GDM1 (cell line): ENCODE data around the gene ZNF429.
"Not testable (repeated sequence)": the region's sequence is repeated elsewhere in the genome, so short reads cannot be mapped to it uniquely, and the experiment has no call there.

Experiments
- DNase-seq: peaks from one replicate; lab custom pipeline; 2025; lab: John Stamatoyannopoulos, UW

ZNF429 gene

DNA sequence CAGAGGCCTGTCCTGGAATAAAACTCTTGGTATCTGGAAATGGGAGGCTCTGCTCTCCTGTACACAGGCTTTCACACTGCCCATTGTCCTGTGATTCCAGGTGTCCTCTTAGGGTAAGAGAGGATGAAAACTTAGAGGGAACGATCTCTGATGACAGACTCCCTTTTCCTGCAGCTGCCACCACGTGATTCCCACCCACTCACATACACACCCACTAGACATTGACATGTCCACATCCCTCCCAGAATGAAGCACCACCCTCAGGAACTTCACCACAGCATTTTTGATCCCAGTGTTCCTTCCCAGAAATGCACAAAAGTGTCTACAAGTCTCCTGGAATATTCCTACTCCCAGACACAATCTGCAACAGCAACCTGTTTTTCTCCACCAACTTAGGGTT, 8.2 kb downstream of the ZNF429 start:
- DNase-seq, result no peak

DNA sequence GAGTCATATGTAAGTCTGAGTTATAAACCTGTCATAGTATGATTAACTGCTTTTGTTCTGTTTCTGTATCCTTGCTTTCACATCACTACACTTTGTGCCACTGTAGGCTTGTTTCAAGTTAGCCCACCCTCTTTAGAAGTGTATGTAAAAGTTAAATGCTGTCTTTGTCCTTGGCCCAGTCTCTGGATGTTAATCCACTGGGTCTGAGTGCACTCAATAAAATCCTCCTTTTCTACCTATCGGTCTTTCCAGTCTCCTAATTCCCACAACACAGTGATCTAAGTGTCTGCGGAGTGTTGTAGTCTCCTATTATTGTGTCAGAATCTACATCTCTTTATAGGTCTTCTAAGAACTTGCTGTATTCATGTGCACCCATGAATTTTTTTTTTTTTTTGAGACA, 14.1 kb downstream of the ZNF429 start:
- DNase-seq, result no peak

DNA sequence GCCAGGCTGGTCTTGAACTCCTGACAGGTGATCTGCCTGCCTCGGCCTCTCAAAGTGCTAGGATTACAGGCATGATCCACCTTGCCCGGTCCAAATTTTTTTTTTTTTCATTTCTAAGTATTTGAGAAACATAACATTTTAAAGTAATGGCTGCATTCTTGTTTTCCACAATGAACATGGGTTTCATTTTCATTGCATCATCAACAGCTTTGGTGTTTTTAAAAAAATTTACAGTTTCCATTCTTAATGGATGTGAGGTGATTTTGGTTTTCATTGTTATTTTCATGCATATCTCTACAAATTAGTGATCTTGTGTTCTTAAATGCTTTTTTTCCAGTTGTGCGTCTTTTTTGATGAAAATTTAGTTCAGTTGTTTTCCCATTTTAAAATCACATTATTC, 27.5 kb downstream of the ZNF429 start:
- no peak for DNase-seq

GRCh38 chr19:21536741-21537290, 31.4 kb downstream of the ZNF429 start:
- DNase-seq, result not testable (repeated sequence)

- no peak for DNase-seq
Observed at GRCh38 chr19:21559444-21559843, 54.0 kb downstream of the ZNF429 start.

- DNase-seq, result no peak
Observed at GRCh38 chr19:21564406-21564805, 59.0 kb downstream of the ZNF429 start.

DNA sequence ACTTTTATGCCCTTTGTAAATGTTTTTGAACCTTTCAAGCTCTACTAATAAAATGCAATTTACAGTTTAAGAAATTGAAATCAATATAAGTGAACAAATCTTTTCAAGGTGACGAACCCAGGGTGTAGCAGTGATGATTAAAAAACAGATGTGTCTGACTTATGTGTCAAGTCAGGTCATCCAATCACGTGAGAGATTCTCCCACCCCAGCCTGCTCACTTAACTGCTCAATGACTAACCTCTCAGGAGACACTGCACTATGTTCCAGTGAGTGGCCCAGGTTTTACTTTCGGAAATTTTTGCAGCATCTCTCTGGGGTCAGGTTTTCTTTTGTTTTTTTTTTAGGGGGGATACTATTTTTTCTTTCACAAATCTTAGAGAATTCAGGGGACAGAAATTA, 60.7 kb downstream of the ZNF429 start:
- no peak for DNase-seq

DNA sequence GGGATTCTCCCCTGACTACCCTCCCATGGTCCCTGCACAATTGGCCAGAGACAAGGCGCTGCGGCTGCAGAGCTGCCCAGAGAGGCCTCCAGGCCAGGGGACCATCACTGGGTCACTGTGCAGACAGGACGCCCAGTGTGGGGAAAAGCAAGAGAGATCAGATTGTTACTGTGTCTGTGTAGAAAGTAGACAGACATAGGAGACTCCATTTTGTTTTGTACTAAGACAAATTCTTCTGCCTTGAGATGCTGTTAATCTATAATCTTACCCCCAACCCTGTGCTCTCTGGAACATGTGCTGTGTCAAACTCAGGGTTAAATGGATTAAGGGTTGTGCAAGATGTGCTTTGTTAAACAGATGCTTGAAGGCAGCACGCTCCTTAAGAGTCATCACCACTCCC, 62.4 kb downstream of the ZNF429 start:
- DNase-seq, result not testable (repeated sequence)

DNA sequence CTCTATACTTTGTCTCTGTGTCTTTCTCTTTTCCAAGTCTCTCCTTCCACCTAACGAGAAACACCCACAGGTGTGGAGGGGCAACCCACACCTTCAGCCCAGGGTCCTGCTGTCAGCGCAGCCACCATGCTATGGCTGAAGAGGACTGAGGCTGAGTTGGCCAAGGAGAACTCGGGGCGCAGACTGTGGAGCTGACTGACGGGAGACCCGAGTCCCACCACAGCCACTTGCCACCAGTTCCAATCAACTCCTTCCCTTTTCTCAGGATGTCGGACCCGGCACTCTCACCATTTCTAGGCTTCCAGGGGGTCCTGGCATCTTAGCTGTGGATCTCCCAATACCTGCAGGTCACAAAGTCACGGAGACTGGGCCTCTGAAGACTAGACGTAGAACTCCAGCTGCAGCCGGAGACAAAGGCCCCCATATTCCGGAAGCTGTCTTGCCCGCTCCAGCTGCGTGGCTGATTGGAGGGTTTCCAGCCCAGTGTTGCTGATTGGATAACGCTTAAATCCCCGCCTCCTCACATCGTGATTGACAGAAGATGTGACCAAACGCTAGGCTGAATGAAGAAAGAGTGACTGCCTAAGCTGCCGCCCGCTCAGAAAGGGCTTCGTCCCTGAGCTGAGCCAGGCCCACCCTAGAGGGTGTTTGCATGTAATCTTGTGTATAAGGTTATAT, 63.6 kb downstream of the ZNF429 start:
- DNase-seq, result no peak

DNA sequence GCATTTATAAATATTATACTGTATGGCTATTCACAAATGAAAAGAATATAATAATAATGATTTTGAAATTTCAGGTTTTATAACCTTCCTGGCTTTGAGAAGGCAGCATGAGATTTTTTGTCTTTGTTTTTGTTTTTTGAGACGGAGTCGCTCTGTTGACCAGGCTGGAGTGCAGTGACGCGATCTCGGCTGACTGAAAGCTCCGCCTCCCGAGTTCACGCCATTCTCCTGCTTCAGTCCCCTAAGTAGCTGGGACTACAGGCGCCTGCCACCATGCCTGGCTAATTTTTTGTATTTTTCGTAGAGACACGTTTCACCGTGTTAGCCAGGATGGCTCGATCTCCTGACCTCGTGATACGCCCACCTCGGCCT, 64.1 kb downstream of the ZNF429 start:
- no peak for DNase-seq

DNA sequence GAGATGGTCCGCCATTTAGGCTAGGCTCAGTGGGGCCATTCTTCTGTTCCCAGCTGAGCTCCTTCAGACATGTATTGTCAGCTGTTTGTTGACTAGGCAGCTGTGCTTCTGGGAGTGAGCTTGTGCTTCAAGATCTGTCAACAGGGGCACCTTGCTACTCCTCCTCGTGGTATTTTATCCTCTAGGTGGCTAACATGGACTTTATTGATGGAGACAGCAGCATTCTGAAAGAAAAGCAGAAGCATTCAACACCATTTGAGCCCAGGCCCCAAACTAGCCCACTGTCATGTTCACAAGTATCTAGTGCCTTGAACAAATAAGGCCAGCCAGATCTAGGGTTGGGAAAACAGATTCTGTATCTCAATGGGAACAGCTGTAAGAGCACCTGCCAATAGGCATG, 65.9 kb downstream of the ZNF429 start:
- DNase-seq, result no peak

- DNase-seq, result no peak
Observed at GRCh38 chr19:21574607-21575006, 69.2 kb downstream of the ZNF429 start.

- no peak for DNase-seq
Observed at GRCh38 chr19:21576481-21576880, 71.1 kb downstream of the ZNF429 start.

DNA sequence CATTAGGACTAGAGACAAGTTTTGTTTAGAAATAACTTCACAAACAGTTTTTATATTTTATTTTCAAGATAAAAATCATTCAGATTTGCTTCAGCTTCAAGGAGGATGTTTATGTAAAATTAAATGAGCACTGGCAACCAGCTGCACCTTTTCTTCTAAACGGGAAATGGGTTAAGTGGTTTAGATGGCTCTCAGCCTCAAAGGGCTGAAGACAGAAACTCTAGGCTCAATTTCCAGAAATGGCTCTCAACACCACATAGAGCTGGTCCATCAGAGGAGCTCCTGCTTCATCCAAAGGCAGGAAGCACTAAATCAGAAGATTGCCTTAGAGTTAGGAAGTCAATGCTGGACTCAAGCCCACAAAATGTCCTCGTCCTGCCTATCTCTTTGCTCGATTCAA, 74.7 kb downstream of the ZNF429 start:
- DNase-seq, result no peak

- no peak for DNase-seq
Observed at GRCh38 chr19:21580818-21581217, 75.4 kb downstream of the ZNF429 start.

- no peak for DNase-seq
Observed at GRCh38 chr19:21581646-21582240, 76.3 kb downstream of the ZNF429 start.

DNA sequence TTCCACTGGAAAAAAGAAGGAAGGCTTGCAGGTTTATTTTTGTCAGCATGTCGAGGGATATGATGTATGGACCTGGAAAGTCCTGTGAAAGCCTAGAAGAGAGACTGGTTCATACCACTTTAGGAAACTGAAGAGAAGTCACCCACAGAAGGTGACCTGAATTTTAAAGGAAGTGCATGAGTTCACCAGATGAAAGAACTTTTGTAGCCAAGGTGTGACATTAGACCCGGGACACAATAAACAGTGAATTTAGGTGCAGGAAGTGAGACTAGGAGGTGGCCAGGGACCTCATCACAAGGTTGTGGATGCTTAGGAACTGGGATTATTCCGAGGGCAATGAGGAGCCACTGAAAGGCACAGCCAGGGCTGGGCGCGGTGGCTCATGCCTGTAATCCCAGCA, 79.1 kb downstream of the ZNF429 start:
- DNase-seq, result no peak

DNA sequence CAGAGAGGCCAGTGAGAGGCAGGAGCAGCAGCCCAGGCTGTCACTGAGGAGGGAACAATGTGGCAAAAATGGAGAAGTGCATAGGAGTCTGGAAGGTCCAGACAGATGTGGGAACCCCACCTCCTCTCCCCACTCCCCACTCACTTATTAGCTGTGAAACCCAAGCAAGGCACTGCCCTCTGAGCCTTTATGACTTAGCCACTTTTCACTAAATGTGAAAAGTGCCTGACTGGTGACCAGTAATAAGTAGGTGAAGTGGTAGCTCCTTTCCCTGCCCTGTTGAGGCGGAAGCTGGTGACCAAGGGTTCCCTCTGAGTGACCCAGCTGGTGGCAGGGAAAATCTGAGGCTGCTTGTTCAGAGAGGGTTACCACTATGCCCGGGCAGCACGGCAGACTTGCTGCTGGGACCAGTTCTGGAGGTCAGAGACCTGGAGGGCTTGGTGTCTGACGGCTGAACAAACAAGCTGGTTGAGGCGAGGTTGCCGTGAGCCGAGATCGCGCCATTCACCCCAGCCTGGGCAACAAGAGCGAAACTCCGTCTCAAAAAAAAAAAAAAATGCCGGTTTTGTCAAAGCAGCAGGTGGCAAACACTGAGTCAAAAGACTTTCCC, 80.0 kb downstream of the ZNF429 start:
- DNase-seq, result no peak

DNA sequence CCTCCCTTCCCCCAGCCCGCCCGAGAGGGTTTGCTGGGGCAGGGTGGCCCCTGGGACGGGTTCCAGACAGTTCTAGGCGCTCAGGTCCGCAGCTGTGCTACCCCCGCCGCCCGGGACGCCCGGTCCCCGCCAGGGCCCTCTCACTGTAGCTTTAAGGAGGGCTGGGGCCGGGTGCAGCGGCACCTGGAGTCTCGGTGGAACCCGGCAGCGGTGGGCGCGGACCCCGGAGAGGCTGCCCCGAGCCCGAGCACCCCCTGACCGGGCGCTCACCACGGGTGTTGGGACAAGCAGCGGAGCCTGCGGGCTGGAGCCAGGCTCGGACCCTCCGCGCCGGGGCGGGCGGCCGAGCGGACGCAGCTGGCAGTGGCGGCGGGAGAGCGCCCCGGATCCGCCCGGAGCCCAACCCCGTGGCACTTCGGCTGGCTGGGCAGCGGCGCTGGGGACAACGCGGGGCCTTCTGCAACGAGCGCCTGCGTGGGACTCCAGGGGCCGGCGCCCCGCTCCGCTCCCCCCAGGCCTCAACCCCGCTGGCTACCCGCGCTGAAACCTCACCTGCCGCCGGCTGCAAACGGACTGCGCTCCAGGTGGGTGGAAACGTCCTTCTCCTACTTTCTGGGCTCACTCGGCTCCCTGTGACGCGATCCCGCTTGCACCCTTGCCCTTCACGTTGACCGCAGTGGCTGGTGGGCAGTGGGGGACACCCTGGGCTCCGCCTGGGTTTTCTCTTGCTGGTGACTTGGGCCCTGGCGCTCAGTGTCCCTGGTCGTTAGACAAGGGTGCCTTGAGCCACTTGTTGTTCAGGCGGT, 81.1 kb downstream of the ZNF429 start:
- no peak for DNase-seq

GRCh38 chr19:21587117-21587461, 81.7 kb downstream of the ZNF429 start:
- DNase-seq, result no peak

DNA sequence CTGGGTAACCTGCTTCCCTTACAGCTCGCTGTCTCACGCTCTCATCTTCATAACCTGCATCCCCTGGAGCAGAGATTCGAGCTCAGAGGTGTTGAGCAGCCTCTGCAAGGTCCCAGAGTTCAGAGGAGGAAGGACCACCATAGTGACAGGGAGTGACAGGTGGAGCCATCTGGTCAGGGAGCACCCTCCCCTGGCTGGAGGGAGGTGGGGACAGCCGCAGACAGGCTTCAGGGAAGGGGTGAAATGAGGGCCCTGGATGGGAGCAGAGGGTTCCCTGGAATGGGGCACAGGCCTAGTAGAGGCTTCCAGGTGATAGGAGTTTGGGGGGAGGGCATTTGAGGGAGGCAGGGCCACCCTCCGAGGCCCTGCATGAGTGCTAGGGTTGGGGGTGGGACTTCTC, 82.1 kb downstream of the ZNF429 start:
- no peak for DNase-seq

DNA sequence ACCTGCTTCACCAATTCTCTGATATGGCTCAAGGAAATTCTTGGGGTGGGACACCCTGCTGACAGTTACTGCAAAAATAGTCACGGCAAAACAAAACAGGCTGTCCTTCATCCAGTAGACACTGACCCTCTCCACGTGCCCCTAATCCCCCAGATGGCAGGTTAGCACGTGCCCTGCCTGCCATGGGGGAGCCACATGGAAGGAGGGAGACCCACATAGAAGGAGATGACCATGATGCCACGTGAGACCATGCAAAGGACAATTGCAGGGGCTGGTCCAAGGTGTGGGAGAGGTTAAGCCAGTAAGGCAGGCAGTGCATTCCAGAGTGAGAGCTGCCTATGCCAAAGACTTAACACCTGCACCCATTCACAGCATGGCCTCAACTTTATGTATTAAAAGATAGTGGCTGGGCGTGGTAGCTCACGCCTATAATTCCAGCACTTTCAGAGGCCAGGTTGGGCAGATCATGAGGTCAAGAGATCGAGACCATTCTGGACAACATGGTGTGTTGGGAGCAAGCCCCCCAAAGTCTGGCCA, 82.7 kb downstream of the ZNF429 start:
- no peak for DNase-seq
